Suprapubic skin (tissue), 3 donors: ENCODE results near the gene RUNX2.

Experiments used
- CTCF ChIP-seq, 2 donors: fragments of 200-600 bp in 1 of 2; fragments of 450-650 bp in 1 of 2; sonication (generic) in 1 of 2; IDR thresholded peaks; one replicate each; pipeline ENCODE4 v1.5.1; 2016 to 2019; ENCODE audit warnings: antibody characterized with exemption in 2 of 2, mild to moderate bottlenecking in 1 of 2, moderate library complexity in 1 of 2
- EP300 ChIP-seq: sonication (generic); formaldehyde crosslinking; IDR thresholded peaks from one replicate; pipeline ENCODE4 v1.6.1; 2017; ENCODE audit warnings: antibody characterized with exemption
- POLR2A ChIP-seq, 2 donors: fragments of 450-650 bp; IDR thresholded peaks; one replicate each; pipeline ENCODE4 v1.6.1; 2017; ENCODE audit warnings: antibody characterized with exemption in 2 of 2, mild to moderate bottlenecking in 2 of 2, moderate library complexity in 2 of 2

- TF ChIP-seq CTCF (IDR thresholded peaks at IDR 0.05) (no peak), POLR2A (IDR thresholded peaks at IDR 0.05) (no peak), EP300 (no peak)
Observed at GRCh38 chr6:45617441-45617840, 289.3 kb downstream of the RUNX2 start.
